T follicular helper cell (primary cell): ENCODE results near the gene RSF1.

Experiments
- DNase-seq: peaks from one replicate; pipeline ENCODE4 v3.0.0-alpha.2; 2020; ENCODE audit warnings: low read depth

The RSF1 gene

DNA sequence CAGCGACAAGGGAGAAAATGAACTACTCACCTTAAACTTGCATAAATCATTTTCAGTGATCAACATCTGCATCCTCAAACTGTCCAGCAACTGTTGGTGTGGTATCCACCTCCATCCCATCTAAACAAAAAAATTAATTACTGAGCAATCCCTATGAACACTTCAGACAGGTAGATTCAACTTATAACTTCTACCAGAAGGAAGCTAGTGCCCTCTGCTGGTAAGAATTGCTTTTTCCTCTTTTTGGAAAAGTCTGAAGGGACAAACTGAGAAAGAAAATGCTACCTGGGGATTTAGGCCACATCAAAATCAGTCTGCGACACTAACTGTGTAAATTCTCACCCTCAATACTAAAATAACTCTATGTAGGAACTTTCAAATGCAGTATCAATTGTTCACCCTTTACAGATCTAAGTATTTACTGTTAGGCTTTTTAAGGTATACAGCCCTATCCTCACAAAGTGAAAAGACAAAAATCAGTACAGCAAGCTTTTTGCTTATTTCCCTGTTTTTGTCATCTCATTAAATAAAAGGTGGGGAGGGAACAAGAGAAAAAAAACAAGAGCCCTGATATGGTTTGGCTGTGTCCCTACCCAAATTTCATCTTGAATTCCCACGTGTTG is 200.8 kb downstream of the RSF1 start:
- DNase-seq: no peak

DNA sequence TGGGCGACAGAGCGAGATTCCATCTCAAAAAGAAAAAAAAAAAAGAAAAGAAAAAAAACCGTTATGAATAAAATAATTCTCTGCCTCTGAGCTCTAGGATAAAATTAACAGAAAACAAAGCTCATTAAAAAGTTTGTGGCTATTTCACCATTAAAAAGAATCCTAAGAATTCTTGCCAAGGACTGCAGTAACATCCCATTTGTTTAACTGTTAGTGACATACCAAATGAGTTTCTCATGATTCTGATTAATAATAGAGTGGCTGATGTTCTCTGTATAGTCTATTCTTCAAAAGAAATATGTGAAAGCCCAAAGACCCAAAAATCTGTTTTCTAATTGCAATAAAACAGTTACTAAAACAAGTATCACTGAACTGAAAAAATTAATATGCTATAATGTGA is 202.6 kb downstream of the RSF1 start:
- no peak for DNase-seq

DNA sequence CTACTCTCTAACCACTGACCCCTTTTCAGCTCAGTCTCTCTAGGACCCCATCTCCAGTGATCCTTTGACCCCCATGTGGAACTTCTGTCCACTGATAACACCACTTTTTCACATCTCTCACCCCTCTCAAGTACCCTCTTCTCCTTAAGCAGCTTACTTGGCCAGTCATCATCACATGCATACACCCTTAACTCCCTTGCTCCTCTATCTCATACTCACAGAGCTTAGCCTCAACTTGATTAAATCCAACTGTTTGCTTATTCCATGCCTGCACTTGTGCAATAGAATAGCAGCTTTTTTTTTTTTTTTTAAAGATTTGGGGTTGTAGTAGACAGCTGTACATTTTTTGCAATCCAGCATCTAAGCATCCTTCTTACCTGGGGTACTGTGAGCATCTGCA is 208.6 kb downstream of the RSF1 start:
- DNase-seq: no peak
